ENCODE measurements around the gene SH3GLB1. TPM values are rescaled to one million over a fixed set of nuclear protein-coding genes. Genes with fewer than 3 reads are reported as not detected.

SH3GLB1 gene
- total and polyA plus RNA-seq, 2 of the 13 experiments (the other 11 are each of a cell fraction or from before 2014, with no cell fraction given): 26.0 to 41.5 TPM

- TF ChIP-seq, protein P1, sequence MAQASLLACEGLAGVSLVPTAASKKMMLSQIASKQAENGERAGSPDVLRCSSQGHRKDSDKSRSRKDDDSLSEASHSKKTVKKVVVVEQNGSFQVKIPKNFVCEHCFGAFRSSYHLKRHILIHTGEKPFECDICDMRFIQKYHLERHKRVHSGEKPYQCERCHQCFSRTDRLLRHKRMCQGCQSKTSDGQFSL (CRISPR knock-in tag; IDR thresholded peaks at IDR 0.05): no peak
- no peak for TF ChIP-seq ZNF296 (CRISPR knock-in tag; conservative IDR thresholded peaks at IDR 0.05)
- TF ChIP-seq ZNF615 (CRISPR knock-in tag; IDR thresholded peaks at IDR 0.05; ENCODE audit: borderline replicate concordance): no peak
- no peak for TF ChIP-seq ATF2 (CRISPR knock-in tag; IDR thresholded peaks at IDR 0.05)
- TF ChIP-seq HOXD1 (CRISPR knock-in tag; IDR thresholded peaks at IDR 0.05): no peak
- TF ChIP-seq BHLHE40 (IDR thresholded peaks at IDR 0.05; ENCODE audit: low read length): no peak
- no peak for TF ChIP-seq KDM5B (CRISPR knock-in tag; IDR thresholded peaks at IDR 0.05; ENCODE audit: borderline replicate concordance)
- TF ChIP-seq SOX6 (IDR thresholded peaks at IDR 0.05): no peak
- peak; percentile 75; the same call in 1 of the 2 replicates for TF ChIP-seq SOX6 (CRISPR knock-in tag; IDR thresholded peaks at IDR 0.05)
- no peak for TF ChIP-seq ZNF816 (CRISPR knock-in tag; IDR thresholded peaks at IDR 0.05; ENCODE audit: borderline replicate concordance)
- no peak for TF ChIP-seq NPAS2 (CRISPR knock-in tag; IDR thresholded peaks at IDR 0.05; ENCODE audit: borderline replicate concordance)
- no peak for TF ChIP-seq ATF7-NPFF (CRISPR knock-in tag; IDR thresholded peaks at IDR 0.05; ENCODE audit: low read depth)
- no peak for TF ChIP-seq LBX2 (CRISPR knock-in tag; IDR thresholded peaks at IDR 0.05; ENCODE audit: borderline replicate concordance)
- TF ChIP-seq, protein P2, sequence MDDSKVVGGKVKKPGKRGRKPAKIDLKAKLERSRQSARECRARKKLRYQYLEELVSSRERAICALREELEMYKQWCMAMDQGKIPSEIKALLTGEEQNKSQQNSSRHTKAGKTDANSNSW (CRISPR knock-in tag; IDR thresholded peaks at IDR 0.05; ENCODE audit: borderline replicate concordance): no peak
- TF ChIP-seq ZNF644 (CRISPR knock-in tag; IDR thresholded peaks at IDR 0.05; ENCODE audit: low read depth): no peak
- no peak for TF ChIP-seq ZNF225 (CRISPR knock-in tag; IDR thresholded peaks at IDR 0.05)
- TF ChIP-seq MAX (IDR thresholded peaks at IDR 0.05): no peak
- TF ChIP-seq MIXL1 (CRISPR knock-in tag; IDR thresholded peaks at IDR 0.05): no peak
- peak; percentile 68 for TF ChIP-seq CEBPG (CRISPR knock-in tag; IDR thresholded peaks at IDR 0.05)
- TF ChIP-seq ZNF710 (CRISPR knock-in tag; IDR thresholded peaks at IDR 0.05; ENCODE audit: borderline replicate concordance): no peak
- TF ChIP-seq, protein P3, sequence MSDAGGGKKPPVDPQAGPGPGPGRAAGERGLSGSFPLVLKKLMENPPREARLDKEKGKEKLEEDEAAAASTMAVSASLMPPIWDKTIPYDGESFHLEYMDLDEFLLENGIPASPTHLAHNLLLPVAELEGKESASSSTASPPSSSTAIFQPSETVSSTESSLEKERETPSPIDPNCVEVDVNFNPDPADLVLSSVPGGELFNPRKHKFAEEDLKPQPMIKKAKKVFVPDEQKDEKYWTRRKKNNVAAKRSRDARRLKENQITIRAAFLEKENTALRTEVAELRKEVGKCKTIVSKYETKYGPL (CRISPR knock-in tag; IDR thresholded peaks at IDR 0.05): no peak
- no peak for TF ChIP-seq POLR2AphosphoS5 (IDR thresholded peaks at IDR 0.05; ENCODE audit: low read depth, low read length)
- no peak for TF ChIP-seq RXRB (CRISPR knock-in tag; IDR thresholded peaks at IDR 0.05; ENCODE audit: borderline replicate concordance)
- TF ChIP-seq KLF12 (CRISPR knock-in tag; IDR thresholded peaks at IDR 0.05; ENCODE audit: borderline replicate concordance): no peak
These were observed 84.2 kb downstream of the SH3GLB1 start (continued) for GRCh38 chr1:86788300-86789206.
